HG02852 (cell line): ENCODE data around the gene MIPEP.
"Not testable (repeated sequence)": the region's sequence is repeated elsewhere in the genome, so short reads cannot be mapped to it uniquely, and the experiment has no call there.

Source experiments
- ATAC-seq: cut with Tn5 transposase; IDR thresholded peaks from one replicate; pipeline ENCODE4 v1.9.1; 2021; ENCODE audit warnings: mild to moderate bottlenecking, moderate library complexity; ENCODE audit not compliant: unreplicated experiment

MIPEP gene

GRCh38 chr13:23889615-23890607 lies 711 bp upstream of the MIPEP start:
- ATAC-seq: peak; percentile 8

GRCh38 chr13:23884361-23884760 lies 4.8 kb downstream of the MIPEP start:
- ATAC-seq: not testable (repeated sequence)

- no peak for ATAC-seq
Measured at GRCh38 chr13:23883255-23883654, 5.9 kb downstream of the MIPEP start.

- ATAC-seq: not testable (repeated sequence)
Measured at GRCh38 chr13:23881402-23881800, 7.8 kb downstream of the MIPEP start.

GRCh38 chr13:23880493-23881401 lies 8.5 kb downstream of the MIPEP start:
- ATAC-seq: not testable (repeated sequence)

GRCh38 chr13:23877286-23877685 lies 11.9 kb downstream of the MIPEP start:
- ATAC-seq: no peak

GRCh38 chr13:23876265-23876664 lies 12.9 kb downstream of the MIPEP start:
- ATAC-seq: no peak

GRCh38 chr13:23871616-23872220 lies 17.5 kb downstream of the MIPEP start:
- ATAC-seq: no peak

GRCh38 chr13:23870356-23871140 lies 18.7 kb downstream of the MIPEP start:
- peak; percentile 63 for ATAC-seq

- no peak for ATAC-seq
Measured at GRCh38 chr13:23868521-23868920, 20.7 kb downstream of the MIPEP start.

GRCh38 chr13:23867027-23867491 lies 22.1 kb downstream of the MIPEP start:
- no peak for ATAC-seq

GRCh38 chr13:23866420-23867026 lies 22.7 kb downstream of the MIPEP start:
- ATAC-seq: no peak

GRCh38 chr13:23865906-23866305 lies 23.3 kb downstream of the MIPEP start:
- no peak for ATAC-seq

- ATAC-seq: no peak
Measured at GRCh38 chr13:23865026-23865425, 24.2 kb downstream of the MIPEP start.

GRCh38 chr13:23861310-23861709 lies 27.9 kb downstream of the MIPEP start:
- ATAC-seq: no peak

- ATAC-seq: no peak
Measured at GRCh38 chr13:23859904-23860303, 29.3 kb downstream of the MIPEP start.

- no peak for ATAC-seq
Measured at GRCh38 chr13:23859455-23859854, 29.7 kb downstream of the MIPEP start.

- no peak for ATAC-seq
Measured at GRCh38 chr13:23858546-23858945, 30.7 kb downstream of the MIPEP start.

- no peak for ATAC-seq
Measured at GRCh38 chr13:23856008-23856750, 33.0 kb downstream of the MIPEP start.
